NOMO-1 treated with dmso at 0.1 percent for 144 hours (cell line): ENCODE measurements around the gene KCTD2.
"Not testable (repeated sequence)": the region's sequence is repeated elsewhere in the genome, so short reads cannot be mapped to it uniquely, and the experiment has no call there.

ENCODE experiments used
- DNase-seq: peaks from one replicate; lab custom pipeline; 2025; ENCODE audit not compliant: unreplicated experiment; lab: John Stamatoyannopoulos, UW

Gene KCTD2

DNA sequence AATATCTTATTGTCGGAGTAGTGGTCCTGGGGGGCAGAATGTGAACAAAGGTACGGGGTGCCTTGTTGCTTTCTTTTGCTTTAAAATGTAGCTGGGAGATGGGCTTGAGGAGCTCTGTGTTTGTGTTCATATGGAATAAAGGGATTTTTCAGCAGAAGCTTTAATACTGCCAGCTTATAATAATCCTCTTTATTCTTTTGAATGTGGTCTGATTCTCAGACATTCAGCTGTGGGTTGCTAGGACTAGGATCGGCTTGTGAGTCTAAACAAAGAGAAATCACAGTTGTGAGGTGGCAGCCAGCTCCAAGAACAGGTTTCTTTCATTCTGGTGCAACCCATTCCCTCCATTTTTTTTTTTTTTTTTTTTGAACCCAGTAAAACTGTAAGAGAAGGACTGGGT, 27.3 kb upstream of the KCTD2 start:
- DNase-seq = no peak

- no peak for DNase-seq
Observed at GRCh38 chr17:75020331-75021110, 26.5 kb upstream of the KCTD2 start.

DNA sequence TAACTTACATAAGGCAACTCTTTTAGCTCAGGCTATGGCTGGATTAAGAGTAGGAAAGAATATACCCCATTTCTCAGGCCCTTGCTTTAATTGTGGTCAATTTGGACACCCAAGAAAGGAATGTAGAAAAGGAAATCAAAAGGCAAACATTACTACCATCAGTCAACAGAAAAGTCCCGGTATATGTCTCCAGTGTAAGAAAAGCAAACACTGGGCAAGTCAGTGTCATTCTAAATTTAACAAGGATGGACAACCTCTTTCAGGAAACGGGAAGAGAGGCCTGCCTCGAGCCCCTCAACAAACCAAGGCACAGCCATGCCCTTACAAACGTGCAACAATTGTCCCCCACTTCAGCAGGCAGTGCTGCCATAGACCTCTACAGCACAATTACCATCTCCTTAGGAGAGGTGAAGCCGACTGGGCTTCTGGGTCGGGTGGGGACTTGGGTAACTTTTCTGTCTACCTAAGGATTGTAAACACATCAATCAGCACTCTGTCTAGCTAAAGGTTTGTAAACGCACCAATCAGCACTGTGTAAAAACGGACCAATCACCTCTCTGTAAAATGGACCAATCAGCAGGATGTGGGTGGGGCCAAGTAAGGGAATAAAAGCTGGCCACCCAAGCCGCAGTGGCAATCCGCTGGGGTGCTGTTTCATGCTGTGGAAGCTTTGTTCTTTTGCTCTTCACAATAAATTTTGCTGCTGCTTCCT, 22.2 kb upstream of the KCTD2 start:
- DNase-seq = no peak

DNA sequence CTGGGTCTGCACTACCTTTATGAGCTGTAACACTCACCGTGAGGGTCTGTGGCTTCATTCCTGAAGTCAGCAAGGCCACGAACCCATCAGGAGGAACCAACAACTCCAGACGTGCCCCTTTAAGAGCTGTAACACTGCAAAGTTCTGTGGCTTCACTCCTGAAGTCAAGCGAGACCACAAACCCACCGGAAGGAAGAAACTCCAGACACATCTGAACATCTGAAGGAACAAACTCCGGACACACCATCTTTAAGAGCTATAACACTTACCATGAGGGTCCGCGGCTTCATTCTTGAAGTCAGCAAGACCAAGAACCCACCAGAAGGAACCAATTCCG, 21.7 kb upstream of the KCTD2 start:
- not testable (repeated sequence) for DNase-seq

DNA sequence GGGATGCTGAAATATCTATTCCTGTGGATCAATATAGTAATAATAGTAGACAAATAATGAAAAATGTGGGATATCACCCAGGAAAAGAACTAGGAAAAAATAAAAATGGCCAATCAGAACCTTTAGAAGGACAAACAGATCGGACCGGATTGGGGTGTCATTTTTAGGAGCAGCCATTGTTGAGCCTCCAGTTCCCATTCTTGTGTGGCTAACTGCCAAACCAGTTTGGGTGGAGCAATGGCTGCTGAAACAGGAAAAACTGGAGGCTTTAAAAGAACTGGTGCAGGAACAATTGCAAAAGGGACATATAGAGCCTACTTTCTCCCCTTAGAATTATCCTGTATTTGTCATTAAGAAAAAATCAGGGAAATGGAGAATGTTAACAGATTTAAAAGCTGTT, 20.4 kb upstream of the KCTD2 start:
- not testable (repeated sequence) for DNase-seq

DNA sequence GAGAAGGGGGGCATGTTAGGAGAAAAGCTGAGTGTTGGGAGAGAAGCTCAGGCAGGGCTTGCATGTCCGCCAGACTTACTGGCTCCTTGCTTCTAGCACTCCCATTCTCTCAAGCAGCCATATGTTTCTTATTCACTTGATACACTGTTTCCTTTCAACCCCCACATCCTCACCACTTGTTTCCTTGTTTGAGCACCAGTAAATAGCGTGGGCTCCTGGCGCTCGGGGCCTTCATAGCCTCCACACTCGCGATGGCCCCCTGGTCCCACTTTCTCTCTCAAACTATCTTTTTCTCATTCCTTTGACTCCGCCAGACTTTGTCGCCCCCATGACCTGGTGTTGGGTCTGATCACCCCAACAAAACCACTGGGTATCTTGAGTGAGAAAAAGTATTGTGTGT, 16.9 kb upstream of the KCTD2 start:
- no peak for DNase-seq

DNA sequence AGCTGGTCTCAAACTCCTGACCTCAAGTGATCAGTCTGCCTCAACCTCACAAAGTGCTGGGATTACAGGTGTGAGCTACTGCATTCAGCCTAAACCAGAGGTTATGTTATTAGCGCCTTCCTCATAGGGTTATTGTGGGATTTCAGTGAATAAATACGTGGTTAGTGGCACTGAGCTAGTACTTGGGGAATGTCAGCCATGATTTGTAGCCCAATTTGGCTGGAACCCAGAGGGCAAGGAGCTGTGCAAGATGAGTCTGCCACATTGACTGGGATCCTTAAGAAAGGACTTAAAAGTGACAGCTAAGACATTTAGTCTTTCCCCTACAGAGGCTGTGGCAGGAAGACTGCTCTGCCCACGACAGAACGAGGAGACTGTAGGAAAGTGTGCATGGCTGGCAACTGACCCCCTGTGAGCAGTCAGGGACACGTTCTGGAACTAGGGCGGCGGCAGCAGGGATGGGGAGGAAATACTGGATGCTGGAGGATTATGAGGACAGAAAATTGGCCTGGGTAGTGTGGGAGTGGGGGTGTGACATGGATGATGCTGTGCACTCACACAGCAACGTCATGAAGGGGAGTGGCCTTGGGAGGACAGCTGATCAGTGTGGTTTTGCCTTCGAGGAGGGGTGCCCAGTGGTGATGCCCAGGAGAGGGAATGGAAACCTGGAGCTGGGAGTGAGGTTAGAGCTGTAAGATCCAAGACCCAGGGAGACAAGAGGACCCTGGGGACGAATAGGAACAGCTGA, 14.9 kb upstream of the KCTD2 start:
- DNase-seq = no peak

GRCh38 chr17:75032720-75033280, 14.2 kb upstream of the KCTD2 start:
- DNase-seq = no peak

- peak; percentile 38 for DNase-seq
Observed at GRCh38 chr17:75033346-75034235, 13.4 kb upstream of the KCTD2 start.

DNA sequence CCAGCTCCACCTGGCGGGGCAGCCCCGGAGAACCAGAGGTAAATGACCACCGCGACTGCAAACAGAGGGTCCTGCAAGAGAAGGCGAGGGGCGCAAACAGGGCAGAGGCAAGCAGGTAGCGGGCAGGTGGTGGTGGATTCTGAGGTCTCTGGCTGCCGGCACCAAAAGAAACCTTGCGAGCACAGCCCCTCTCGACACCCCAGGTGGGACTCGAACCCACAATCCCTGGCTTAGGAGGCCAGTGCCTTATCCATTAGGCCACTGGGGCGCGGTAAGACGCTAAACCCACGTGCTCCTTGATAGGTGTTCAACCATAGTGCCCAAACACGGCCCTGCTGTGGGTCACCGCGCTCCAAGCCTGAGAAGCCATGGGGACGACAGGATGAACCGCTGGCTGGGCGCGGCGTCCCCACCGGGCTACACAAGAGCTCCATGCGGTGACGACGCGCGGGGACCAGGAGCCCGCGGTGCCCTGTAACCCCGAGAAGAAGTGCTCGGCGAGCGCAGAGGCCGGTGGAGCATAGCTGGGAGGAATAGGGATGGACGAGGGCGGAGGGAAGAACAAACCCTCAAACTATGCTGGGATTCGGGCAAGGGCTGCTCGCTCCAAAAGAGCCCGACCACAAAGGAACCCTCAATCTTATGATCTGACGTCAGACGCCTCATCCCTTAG, 12.7 kb upstream of the KCTD2 start:
- DNase-seq = peak; percentile 82

DNA sequence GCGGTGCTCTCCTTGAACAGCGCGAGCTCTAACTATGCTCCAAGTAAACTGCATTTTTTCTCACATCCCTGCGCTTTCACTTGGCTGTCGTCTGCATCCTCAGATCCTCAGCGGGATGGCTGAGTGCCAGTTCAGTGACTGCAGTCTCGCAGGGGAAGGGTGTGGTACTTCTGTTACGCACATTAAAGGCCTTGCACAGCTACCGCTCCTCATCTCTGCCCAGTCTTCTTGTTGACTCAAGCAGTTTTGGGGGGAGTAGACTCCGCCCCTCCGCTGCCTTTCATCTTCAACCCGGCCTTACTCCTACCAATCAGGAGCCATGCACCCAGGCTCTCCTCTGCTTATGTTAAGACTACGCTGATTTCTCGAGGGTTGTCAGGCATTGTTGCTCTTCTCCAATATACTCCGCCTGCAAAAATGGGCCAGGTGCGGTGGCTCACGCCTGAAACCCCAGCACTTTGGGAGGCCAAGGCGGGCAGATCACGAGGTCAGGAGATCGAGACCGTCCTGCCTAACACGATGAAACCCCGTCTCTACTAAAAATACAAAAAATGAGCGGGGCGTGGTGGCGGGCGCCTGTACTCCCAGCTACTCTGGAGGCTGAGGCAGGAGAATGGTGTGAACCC, 10.3 kb upstream of the KCTD2 start:
- no peak for DNase-seq

- no peak for DNase-seq
Observed at GRCh38 chr17:75039238-75039637, 7.8 kb upstream of the KCTD2 start.

- DNase-seq = no peak
Observed at GRCh38 chr17:75041656-75042280, 5.3 kb upstream of the KCTD2 start.

- DNase-seq = not testable (repeated sequence)
Observed at GRCh38 chr17:75043789-75044188, 3.2 kb upstream of the KCTD2 start.

- DNase-seq = no peak
Observed at GRCh38 chr17:75044716-75045115, 2.3 kb upstream of the KCTD2 start.

- DNase-seq = not testable (repeated sequence)
Observed at GRCh38 chr17:75045946-75046406, 1.0 kb upstream of the KCTD2 start.

DNA sequence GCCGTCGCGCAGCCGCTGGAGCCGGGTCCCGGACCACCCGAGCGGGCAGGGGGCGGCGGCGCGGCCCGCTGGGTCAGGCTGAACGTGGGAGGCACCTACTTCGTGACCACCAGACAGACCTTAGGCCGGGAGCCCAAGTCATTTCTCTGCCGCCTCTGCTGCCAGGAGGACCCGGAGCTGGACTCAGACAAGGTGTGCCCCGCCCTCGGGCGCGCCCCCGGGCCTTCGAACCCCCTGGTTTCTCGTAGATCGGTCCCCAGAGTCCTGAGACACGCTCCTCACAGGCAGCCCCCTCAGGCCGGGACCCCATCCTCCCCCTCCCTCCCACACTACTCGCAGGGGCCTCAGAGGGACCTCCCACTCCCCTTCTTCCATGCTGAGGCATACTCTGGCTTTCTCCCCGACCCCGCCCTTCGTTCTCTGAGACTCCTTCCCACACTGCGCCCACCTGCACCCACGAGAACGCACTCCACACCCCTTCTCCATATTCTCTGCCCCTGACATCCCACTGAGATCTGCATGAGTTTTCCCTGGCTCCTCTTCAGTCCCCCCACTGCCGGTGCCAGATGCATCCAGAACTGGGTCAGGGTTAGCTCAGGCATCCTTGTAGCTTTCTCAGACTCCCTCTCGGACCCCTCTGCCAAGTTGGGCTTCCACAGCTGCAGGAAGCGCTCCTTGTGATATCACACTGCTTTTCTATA, 523 bp downstream of the KCTD2 start:
- DNase-seq = no peak

- DNase-seq = no peak
Observed at GRCh38 chr17:75048249-75048878, 1.3 kb downstream of the KCTD2 start.
